GM19397 (cell line): ENCODE results near the gene KREMEN1.

Experiments
- ATAC-seq: cut with Tn5 transposase; IDR thresholded peaks from one replicate; pipeline ENCODE4 v1.9.1; 2021; ENCODE audit warnings: mild to moderate bottlenecking, moderate library complexity; ENCODE audit not compliant: unreplicated experiment

Gene KREMEN1

GRCh38 chr22:29148036-29148435 is 75.2 kb downstream of the KREMEN1 start:
- ATAC-seq: no peak

DNA sequence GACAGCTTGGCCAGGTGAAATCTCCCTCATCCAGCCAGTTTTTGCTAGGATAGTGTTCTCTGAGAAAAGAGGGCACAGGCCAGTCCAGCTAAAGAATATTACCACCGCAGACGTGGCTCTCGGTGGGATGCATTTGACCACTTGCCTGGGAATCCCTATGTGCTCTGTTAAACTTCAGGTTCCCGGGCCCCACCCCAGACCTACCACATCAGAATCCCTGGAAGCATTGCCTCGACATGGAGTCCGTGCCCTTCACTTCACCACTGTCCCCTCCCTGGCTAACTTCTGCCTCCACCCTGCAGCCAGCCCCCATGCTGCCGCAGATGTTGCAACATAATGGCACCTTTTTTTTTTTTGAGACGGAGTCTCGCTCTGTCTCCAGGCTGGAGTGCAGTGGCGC is 76.0 kb downstream of the KREMEN1 start:
- ATAC-seq: no peak

- ATAC-seq: no peak
Measured at GRCh38 chr22:29149841-29150555, 77.2 kb downstream of the KREMEN1 start.

GRCh38 chr22:29150701-29151100 is 77.9 kb downstream of the KREMEN1 start:
- no peak for ATAC-seq

- no peak for ATAC-seq
Measured at GRCh38 chr22:29151316-29151715, 78.5 kb downstream of the KREMEN1 start.

DNA sequence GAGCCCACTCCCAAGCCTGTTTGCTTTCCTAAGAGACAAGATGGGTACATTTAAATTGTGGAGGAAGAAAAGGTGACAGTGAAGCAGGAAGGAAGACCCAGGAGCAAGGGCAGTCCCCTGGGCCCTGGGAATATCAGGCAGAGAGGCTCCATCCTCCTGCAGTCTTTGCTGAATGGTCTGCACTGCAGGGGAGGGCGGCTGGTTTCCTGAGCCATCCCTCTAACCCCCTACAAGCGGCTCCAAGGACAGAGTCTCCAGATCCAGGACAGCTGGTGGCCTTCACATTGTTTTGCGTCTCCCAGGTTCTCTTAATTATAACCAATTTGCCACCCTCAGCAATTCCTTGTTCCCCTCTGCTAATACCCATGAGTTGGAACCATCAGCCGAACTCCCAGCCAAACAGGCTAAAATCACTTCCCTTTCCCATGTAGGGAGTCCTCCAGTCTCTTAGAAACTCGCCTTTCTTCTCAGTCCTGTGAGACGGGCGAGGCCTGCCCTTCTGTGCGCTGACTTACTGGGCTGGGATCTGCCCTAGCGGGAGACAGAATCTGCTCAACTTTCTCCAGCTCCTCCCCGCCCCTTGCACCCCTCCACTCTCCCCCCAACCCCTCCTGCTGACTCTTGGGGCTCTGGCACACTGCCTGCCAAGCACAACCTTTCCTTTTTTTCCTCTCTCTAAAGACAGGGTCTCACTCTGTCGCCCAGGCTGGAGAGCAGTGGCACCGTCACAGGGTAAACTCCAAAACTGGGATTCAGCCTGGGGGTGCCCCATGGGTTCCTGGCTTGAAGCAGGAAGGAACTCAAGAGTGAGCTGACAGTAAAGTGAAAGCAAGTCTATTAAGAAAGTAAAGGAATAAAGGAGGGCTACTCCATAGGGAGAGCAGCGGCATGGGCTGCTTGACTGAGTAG is 79.5 kb downstream of the KREMEN1 start:
- no peak for ATAC-seq

DNA sequence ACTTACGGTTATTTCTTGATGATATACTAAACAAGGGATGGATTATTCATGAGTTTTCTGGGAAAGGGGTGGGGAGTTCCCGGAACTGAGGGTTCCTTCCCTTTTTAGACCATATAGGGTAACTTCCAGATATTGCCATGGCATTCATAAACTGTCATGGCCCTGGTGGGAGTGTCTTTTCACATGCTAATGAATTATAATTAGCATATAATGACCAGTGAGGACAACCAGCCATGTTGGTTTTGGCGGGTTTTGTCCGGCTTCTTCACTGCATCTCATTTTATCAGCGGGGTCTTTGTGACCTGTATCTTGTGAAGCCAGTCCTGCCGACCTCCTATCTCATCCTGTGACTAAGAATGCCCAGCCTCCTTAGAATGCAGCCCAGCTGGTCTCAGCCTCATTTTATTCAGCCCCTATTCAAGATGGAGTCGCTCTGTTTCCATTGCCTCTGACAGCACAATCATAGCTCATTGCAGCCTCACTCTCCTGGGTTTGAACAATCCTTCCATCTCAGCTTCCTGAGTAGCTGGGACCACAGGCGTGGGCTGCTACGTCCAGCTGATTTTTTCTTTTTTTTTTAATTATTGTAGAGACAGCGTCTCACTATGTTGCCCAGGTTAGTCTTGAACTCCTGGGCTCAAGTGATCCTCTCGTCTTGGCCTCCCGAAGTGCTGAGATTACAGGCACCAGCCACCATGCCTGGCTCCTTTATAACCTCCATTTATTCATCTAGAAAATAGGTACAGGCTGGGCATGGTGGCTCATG is 80.3 kb downstream of the KREMEN1 start:
- ATAC-seq: no peak

DNA sequence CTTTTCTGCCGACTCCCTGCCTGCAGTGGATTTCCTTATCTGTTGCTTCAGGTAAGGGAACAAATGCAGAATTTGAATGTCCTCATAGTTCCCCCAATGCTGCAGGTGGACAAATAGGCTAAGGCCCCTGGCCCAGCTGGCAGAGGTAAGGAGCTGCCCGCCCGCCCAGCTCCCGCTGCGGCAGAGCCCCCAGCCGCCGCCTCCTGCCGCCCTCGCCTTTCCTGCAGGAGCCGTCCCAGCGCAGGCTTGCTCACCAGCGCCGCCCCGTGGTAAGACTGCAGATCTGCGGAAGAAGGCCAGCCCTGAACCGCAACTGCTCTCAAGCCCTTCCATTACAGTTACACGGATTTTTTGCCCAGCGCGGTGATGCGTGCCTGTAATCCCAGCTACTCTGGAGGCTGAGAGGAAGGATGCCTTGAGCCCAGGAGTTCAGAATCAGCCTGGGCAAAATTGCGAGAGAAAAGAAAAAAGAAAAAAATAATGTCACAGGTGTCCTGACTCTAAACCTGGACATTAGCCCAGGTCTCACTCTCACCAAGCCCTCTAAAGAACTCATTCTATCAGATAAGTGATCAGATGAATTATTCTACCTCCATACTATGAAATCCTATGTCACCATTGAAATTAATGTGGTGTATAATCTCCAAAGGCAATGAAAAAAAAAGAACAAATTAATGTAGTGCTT is 81.7 kb downstream of the KREMEN1 start:
- ATAC-seq: no peak

GRCh38 chr22:29155966-29156365 is 83.1 kb downstream of the KREMEN1 start:
- ATAC-seq: no peak

- ATAC-seq: no peak
Measured at GRCh38 chr22:29156507-29156906, 83.7 kb downstream of the KREMEN1 start.

- no peak for ATAC-seq
Measured at GRCh38 chr22:29157759-29158535, 85.1 kb downstream of the KREMEN1 start.

- ATAC-seq: no peak
Measured at GRCh38 chr22:29158546-29158945, 85.7 kb downstream of the KREMEN1 start.

- ATAC-seq: no peak
Measured at GRCh38 chr22:29163808-29164207, 91.0 kb downstream of the KREMEN1 start.

DNA sequence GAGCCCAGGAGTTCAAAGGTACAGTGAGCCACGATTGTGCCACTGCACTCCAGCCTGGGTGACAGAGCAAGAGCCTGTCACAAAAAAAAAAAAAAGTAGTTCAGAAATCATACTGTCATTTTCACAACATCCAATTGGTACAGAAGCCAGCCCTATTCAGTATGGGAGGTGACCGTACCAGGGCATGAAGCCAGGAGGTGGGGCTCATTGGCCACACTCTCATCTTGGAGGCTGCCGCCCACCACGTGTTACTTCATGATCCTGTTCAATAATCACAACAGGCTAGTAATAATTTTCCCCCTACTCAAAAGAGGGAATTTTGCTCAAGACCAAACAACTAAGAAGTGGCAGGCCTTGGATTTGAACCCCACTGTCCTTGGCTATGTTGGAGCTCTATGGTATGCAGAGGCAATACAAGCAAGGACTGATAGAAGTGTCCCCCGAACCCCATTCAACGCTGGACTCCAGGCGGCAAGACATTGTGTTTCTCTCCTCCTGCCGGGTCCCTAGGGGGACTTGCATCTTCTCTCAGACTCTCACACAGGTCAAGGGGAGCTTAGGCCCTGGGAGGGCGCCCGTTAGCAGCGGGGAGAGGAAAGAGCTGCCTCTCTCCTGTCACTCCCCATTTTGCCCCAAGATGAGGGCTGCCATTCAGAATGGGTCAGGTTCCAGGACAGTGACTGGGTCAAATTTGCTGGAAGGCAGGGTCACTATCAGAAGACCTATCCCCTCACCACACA is 92.7 kb downstream of the KREMEN1 start:
- ATAC-seq: no peak

- ATAC-seq: no peak
Measured at GRCh38 chr22:29166180-29166579, 93.3 kb downstream of the KREMEN1 start.

GRCh38 chr22:29167032-29167911 is 94.4 kb downstream of the KREMEN1 start:
- ATAC-seq: peak; percentile 85

DNA sequence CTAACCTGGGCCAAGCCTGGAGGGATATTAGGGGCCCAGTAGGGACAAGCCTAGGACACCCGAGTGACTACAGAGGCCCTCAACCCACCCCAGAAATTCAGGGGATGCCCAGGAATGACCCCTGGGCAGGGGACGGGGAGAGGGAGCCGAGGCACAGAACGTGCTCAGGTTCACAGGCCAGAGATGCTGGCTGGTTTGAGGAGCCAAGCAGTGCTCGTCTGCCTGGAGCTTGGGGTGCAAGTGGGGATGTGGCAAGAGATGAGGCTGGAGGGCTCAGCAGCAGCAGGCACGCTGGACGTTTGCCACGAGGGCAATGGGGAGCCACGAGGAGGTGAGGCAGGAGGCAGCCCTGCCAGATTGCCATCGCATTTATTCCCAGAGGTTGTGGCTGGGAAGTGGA is 98.9 kb downstream of the KREMEN1 start:
- no peak for ATAC-seq

DNA sequence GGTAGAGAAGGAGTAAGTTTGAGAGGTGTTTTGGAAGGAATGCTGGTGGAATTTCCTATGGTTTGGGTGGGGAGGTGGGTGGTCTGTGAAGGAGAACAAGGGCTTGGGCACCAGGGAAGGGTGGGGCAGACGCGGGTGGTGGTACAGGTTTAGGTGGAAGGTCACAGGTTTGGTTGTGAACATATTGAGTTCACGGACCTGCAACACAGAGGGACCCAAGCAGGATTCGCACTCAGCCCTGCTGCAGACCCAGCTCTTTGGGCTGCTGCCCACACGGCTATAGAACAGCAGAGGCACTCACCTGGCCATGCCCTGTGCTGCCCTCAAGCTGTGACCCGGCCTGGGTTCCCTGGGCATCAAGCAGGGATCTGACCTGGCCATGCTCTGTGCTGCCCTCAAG is 99.4 kb downstream of the KREMEN1 start:
- no peak for ATAC-seq
